Measurements from ENCODE around the gene SMARCAL1. TPM values are rescaled to one million over a fixed set of nuclear protein-coding genes. Genes with fewer than 3 reads are reported as not detected.
A peak's percentile ranks its signal among the peaks of the same experiment; 100 is the strongest.

SMARCAL1 gene
- polyA plus RNA-seq, 1 of the 3 experiments (the other 2 are of a cell fraction) = 27.0 TPM

GRCh38 chr2:216450784-216451183, 38.5 kb downstream of the SMARCAL1 start (continued):
- no peak for TF ChIP-seq REST (IDR thresholded peaks at IDR 0.05; ENCODE audit: low read depth, low read length)
- TF ChIP-seq GABPA (IDR thresholded peaks at IDR 0.05; ENCODE audit: low read depth) = no peak
- no peak for TF ChIP-seq JUND (IDR thresholded peaks at IDR 0.05)
- no peak for TF ChIP-seq RAD21 (IDR thresholded peaks at IDR 0.05; ENCODE audit: low read length)
- no peak for TF ChIP-seq POLR2AphosphoS5 (IDR thresholded peaks at IDR 0.05; ENCODE audit: low read depth, low read length)
- TF ChIP-seq SMC3 (IDR thresholded peaks at IDR 0.05; ENCODE audit: low read depth, low read length) = no peak

GRCh38 chr2:216453955-216454614, 41.8 kb downstream of the SMARCAL1 start:
- Histone ChIP-seq H3F3A (replicated peaks; ENCODE audit: insufficient read depth) (peaks cover 7% of the 10 kb centered on the region), H3K4me3 (ENCODE audit: low read depth in 2 of 2, low read length in 1 of 2) (no peak overlapping the region), H3K9me2 (no peaks in the 10 kb centered on the region), H3K4me2 (no peak overlapping the region), H3K27me3 (ENCODE audit: insufficient read depth) (no peaks in the 10 kb centered on the region), H4K20me1 (ENCODE audit: insufficient read depth) (no peaks in the 10 kb centered on the region), H3K9ac (no peak overlapping the region), H3K9me3 (no peaks in the 10 kb centered on the region), H3K79me2 (ENCODE audit: insufficient read depth) (no peaks in the 10 kb centered on the region), H3K36me3 (replicated peaks in 1 of 2; ENCODE audit: control insufficient read depth in 1 of 2, insufficient read depth in 2 of 2, low read length in 1 of 2) (peaks cover 38 to 52% of the 10 kb centered on the region in 2 experiments), H2AFZ (ENCODE audit: low read depth) (no peak overlapping the region), H3K27ac (ENCODE audit: low read depth in 2 of 2, low read length in 1 of 2) (peak overlapping the region; percentile 18 to 67; a peak in 2 of 4 replicates), H3K4me1 (ENCODE audit: control insufficient read depth in 1 of 2, insufficient read depth in 2 of 2, low read depth in 1 of 2, low read length in 1 of 2) (no peaks in the 10 kb centered on the region)
- ChIA-PET POLR2A (no interaction called here), CTCF (interaction anchor here (1.1 kb wide), 1 partner anchor 9 kb away, joined by 4 read pairs; no protein-coding TSS in a partner anchor)
- 90% methylated on average over 4 of the region's 4 CpGs for WGBS (ENCODE audit: low lambda C conversion rate)
- no peak for DNase-seq
- TF ChIP-seq RAD21 (IDR thresholded peaks at IDR 0.05; ENCODE audit: low read length) (no peak), EZH2phosphoT487 (IDR thresholded peaks at IDR 0.05; ENCODE audit: borderline replicate concordance, low read depth) (no peak), MXI1 (IDR thresholded peaks at IDR 0.05; ENCODE audit: low read depth, low read length) (no peak), RCOR1 (IDR thresholded peaks at IDR 0.05; ENCODE audit: low read length) (no peak), SIN3A (IDR thresholded peaks at IDR 0.05; ENCODE audit: borderline replicate concordance, low read depth, low read length) (no peak), USF1 (IDR thresholded peaks at IDR 0.05; ENCODE audit: borderline replicate concordance, low read depth) (no peak), RXRA (IDR thresholded peaks at IDR 0.05; ENCODE audit: borderline replicate concordance, low read depth) (no peak), PBX3 (IDR thresholded peaks at IDR 0.05) (no peak), CHD2 (IDR thresholded peaks at IDR 0.05; ENCODE audit: low read length, partially characterized antibody) (no peak), FOXJ3 (CRISPR knock-in tag; IDR thresholded peaks at IDR 0.05) (no peak), TCF12 (IDR thresholded peaks at IDR 0.05) (no peak), ZBTB33 (IDR thresholded peaks at IDR 0.05; ENCODE audit: borderline replicate concordance, low read depth) (no peak), SMC3 (IDR thresholded peaks at IDR 0.05; ENCODE audit: low read depth, low read length) (no peak), GABPA (IDR thresholded peaks at IDR 0.05; ENCODE audit: low read depth) (no peak), USF2 (IDR thresholded peaks at IDR 0.05; ENCODE audit: borderline replicate concordance, low read depth, low read length) (no peak), REST (IDR thresholded peaks at IDR 0.05; ENCODE audit: low read depth, low read length) (no peak)

Data from SK-N-SH (cell line).